Ishikawa (cell line): Measurements from ENCODE around the gene ZDHHC6.

Experiments used
- CEBPB ChIP-seq: IDR thresholded peaks from 2 replicates; pipeline ENCODE4 v1.6.1; 2012
- CREB1 ChIP-seq: IDR thresholded peaks from 2 replicates; pipeline ENCODE4 v1.6.1; 2012; ENCODE audit warnings: low read depth
- EGR1 ChIP-seq: IDR thresholded peaks from 2 replicates; pipeline ENCODE4 v1.6.1; 2012
- EP300 ChIP-seq: IDR thresholded peaks from 2 replicates; pipeline ENCODE4 v1.6.1; 2012; ENCODE audit warnings: borderline replicate concordance
- FOXM1 ChIP-seq: IDR thresholded peaks from 2 replicates; pipeline ENCODE4 v1.6.1; 2012; ENCODE audit warnings: low read depth, borderline replicate concordance
- NFIC ChIP-seq: IDR thresholded peaks from 2 replicates; pipeline ENCODE4 v1.6.1; 2012
- RAD21 ChIP-seq: IDR thresholded peaks from 2 replicates; pipeline ENCODE4 v1.6.1; 2012; ENCODE audit warnings: low read depth
- TAF1 ChIP-seq: IDR thresholded peaks from 2 replicates; pipeline ENCODE4 v1.6.1; 2012; ENCODE audit warnings: low read depth, mild to moderate bottlenecking
- TCF12 ChIP-seq: IDR thresholded peaks from 2 replicates; pipeline ENCODE4 v1.6.1; 2012; ENCODE audit warnings: low read depth
- USF1 ChIP-seq: IDR thresholded peaks from 2 replicates; pipeline ENCODE4 v1.6.1; 2012
- YY1 ChIP-seq: IDR thresholded peaks from 2 replicates; pipeline ENCODE4 v1.6.1; 2012; ENCODE audit warnings: low read depth
- ZBTB7A ChIP-seq: IDR thresholded peaks from 2 replicates; pipeline ENCODE4 v1.6.1; 2012; ENCODE audit warnings: low read depth
- TF ChIP-seq, protein P1 (sequence below): IDR thresholded peaks from 2 replicates; pipeline ENCODE4 v1.6.1; 2012
- TF ChIP-seq, protein P2 (sequence below): IDR thresholded peaks from 2 replicates; pipeline ENCODE4 v1.6.1; 2012; ENCODE audit warnings: low read depth, mild to moderate bottlenecking

- TF ChIP-seq TAF1 (no peak), YY1 (no peak), EGR1 (no peak), CEBPB (no peak), RAD21 (no peak), TCF12 (no peak), NFIC (no peak), FOXM1 (no peak), EP300 (no peak), ZBTB7A (no peak), CREB1 (no peak), USF1 (no peak)
- TF ChIP-seq, protein P1, sequence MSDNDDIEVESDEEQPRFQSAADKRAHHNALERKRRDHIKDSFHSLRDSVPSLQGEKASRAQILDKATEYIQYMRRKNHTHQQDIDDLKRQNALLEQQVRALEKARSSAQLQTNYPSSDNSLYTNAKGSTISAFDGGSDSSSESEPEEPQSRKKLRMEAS = no peak
- TF ChIP-seq, protein P2, sequence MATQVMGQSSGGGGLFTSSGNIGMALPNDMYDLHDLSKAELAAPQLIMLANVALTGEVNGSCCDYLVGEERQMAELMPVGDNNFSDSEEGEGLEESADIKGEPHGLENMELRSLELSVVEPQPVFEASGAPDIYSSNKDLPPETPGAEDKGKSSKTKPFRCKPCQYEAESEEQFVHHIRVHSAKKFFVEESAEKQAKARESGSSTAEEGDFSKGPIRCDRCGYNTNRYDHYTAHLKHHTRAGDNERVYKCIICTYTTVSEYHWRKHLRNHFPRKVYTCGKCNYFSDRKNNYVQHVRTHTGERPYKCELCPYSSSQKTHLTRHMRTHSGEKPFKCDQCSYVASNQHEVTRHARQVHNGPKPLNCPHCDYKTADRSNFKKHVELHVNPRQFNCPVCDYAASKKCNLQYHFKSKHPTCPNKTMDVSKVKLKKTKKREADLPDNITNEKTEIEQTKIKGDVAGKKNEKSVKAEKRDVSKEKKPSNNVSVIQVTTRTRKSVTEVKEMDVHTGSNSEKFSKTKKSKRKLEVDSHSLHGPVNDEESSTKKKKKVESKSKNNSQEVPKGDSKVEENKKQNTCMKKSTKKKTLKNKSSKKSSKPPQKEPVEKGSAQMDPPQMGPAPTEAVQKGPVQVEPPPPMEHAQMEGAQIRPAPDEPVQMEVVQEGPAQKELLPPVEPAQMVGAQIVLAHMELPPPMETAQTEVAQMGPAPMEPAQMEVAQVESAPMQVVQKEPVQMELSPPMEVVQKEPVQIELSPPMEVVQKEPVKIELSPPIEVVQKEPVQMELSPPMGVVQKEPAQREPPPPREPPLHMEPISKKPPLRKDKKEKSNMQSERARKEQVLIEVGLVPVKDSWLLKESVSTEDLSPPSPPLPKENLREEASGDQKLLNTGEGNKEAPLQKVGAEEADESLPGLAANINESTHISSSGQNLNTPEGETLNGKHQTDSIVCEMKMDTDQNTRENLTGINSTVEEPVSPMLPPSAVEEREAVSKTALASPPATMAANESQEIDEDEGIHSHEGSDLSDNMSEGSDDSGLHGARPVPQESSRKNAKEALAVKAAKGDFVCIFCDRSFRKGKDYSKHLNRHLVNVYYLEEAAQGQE = no peak
Observed at GRCh38 chr10:112442063-112442462, 4.7 kb downstream of the ZDHHC6 start.
